Activated gamma-delta T cell (primary cell): Measurements from ENCODE around the gene SYNE1.

Source experiments
- DNase-seq: peaks from one replicate; lab custom pipeline; 2025; lab: John Stamatoyannopoulos, UW

SYNE1 gene

GRCh38 chr6:152273638-152274037 is 363.5 kb downstream of the SYNE1 start:
- no peak for DNase-seq

- DNase-seq, result no peak
These were observed 364.2 kb downstream of the SYNE1 start for GRCh38 chr6:152273002-152273401.

- no peak for DNase-seq
These were observed 364.7 kb downstream of the SYNE1 start for GRCh38 chr6:152272486-152272885.

- DNase-seq, result no peak
These were observed 365.2 kb downstream of the SYNE1 start for GRCh38 chr6:152271776-152272464.

- DNase-seq, result no peak
These were observed 366.7 kb downstream of the SYNE1 start for GRCh38 chr6:152270301-152270925.

GRCh38 chr6:152268846-152269442 is 368.2 kb downstream of the SYNE1 start:
- DNase-seq, result no peak

- DNase-seq, result no peak
These were observed 369.0 kb downstream of the SYNE1 start for GRCh38 chr6:152267967-152268845.

- DNase-seq, result no peak
These were observed 371.5 kb downstream of the SYNE1 start for GRCh38 chr6:152265651-152266050.

- no peak for DNase-seq
These were observed 373.6 kb downstream of the SYNE1 start for GRCh38 chr6:152263582-152263981.

- DNase-seq, result no peak
These were observed 376.0 kb downstream of the SYNE1 start for GRCh38 chr6:152261179-152261578.

- no peak for DNase-seq
These were observed 377.9 kb downstream of the SYNE1 start for GRCh38 chr6:152259234-152259633.

GRCh38 chr6:152257581-152257980 is 379.6 kb downstream of the SYNE1 start:
- no peak for DNase-seq

- DNase-seq, result no peak
These were observed 387.0 kb downstream of the SYNE1 start for GRCh38 chr6:152250127-152250526.

- no peak for DNase-seq
These were observed 388.2 kb downstream of the SYNE1 start for GRCh38 chr6:152248980-152249379.

- DNase-seq, result no peak
These were observed 390.4 kb downstream of the SYNE1 start for GRCh38 chr6:152246554-152247337.

- no peak for DNase-seq
These were observed 392.0 kb downstream of the SYNE1 start for GRCh38 chr6:152244998-152245630.

GRCh38 chr6:152241013-152241766 is 396.0 kb downstream of the SYNE1 start:
- DNase-seq, result no peak

GRCh38 chr6:152240436-152240835 is 396.7 kb downstream of the SYNE1 start:
- DNase-seq, result no peak

GRCh38 chr6:152236370-152237097 is 400.6 kb downstream of the SYNE1 start:
- DNase-seq, result no peak
